RPMI7951 (cell line): Measurements from ENCODE around the gene TTLL5. TPM values are rescaled to one million over a fixed set of nuclear protein-coding genes. Genes with fewer than 3 reads are reported as not detected.
"Not testable (repeated sequence)": the region's sequence is repeated elsewhere in the genome, so short reads cannot be mapped to it uniquely, and the experiment has no call there.

ENCODE experiments used
- DNase-seq: peaks from one replicate; pipeline ENCODE4 v3.0.0-alpha.2; 2012; ENCODE audit warnings: low read depth
- total RNA-seq: library from RNA; depleted of rRNA; stranded (reverse); fragments of >200 nt; shearing (Covaris generic); gene quantifications from 2 replicates; pipeline ENCODE4 v1.2.3, GENCODE V29; 2014

Gene TTLL5
- total RNA-seq, 1 experiment from 2014 or later: 16.2 TPM

DNA sequence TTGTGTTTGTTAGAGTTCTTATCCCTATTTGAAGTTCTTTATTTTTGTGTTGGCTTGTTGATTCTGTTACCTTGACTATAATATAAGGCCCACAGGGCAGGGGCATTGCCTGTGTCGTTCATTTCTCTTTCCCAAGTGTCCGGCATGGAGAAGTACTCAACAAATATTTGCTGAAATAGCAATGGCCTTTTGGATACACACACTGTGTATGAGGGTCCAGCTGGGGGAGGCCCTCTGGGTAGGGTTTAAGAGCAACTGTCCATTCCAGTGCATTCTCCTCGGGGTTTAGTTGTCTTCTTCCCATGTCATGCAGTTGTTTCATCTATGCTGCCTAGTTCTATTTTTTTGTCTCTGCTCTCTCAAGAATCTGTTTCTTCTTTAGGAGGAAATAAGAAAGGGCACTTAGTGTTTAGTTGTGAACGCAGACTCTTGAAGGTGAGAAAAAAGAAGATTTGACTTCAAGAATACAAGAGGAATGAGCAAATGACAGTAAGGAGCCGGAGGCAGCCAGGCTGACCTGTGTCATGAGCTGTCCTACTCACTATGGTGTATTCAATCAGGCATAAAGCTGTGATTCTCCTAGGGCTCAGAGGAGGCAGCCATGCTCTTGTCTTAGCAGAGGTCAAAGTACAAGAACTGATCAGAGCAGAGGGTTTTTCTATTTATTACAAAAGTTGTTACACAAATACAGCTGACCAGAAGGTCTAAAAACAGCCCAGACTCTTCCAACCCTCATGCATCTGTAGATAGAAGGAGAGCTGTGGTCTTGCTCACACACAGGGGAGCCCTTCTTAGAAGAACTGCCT, 10.6 kb upstream of the TTLL5 start:
- no peak for DNase-seq

DNA sequence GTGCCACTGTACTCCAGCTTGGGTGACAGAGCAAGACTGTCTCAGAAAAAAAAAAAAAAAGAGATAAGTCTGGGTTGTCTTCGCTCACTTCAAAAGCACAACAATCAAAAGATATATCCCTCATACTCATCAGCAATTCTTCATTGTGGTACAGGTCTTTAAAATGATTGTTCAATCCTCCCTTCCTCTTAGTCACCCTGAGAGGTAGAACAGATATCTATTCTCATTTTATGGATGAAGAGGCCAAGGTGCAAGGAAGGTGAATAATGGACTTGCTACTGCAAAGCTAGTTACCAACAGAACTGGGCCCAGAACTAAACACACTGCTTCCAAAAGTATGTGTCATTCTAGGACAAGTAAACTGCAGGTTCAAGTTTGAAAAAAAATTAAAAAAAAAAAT, 7.5 kb upstream of the TTLL5 start:
- DNase-seq: no peak

DNA sequence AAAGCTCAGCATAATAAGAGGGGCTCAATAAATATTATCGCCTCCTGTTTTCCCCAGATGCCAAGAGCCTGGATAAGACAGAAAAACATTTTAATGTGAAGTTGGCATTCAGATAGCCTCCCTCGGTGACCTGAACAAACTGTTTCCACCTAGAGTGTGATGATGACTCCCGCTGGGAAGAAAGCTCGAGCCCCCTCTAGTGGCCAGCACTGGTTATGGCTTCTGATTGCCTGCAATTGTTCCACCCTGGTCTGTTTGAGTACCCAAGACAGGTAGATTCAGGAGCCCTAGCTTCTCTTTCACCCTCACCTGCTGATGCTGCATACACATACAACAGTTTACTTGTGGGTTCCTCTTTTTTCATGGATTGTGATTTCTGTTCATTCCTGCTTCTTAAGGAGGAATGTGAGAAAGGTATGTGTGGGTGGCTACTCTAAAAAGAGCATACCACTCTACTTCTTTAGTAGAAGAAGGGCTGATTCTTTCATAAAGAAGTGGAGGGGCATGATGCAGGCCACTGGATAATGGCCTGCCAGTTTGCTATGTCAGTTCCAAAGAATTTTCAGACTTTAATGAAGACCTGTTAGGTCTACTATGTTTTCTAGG, 6.8 kb upstream of the TTLL5 start:
- peak; percentile 47 for DNase-seq

DNA sequence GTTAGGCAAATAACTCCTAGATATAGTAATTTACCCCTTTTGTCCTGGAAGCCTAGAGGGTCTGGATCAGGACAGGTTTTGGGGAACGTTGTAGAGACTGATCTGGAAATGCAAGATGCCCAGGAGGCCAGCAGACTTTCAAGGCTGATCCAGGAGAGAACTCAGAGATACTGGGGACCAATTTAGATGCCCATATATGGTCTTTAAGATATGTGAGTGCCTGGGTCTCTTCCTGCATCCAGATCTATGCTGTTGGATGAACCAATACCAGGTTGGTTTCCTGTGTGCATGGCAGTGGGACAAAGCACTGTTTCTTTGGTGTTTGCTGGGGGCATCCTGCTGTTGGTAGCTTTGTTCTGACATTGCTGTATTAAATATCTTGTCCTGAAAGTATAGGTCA, 5.8 kb upstream of the TTLL5 start:
- no peak for DNase-seq

DNA sequence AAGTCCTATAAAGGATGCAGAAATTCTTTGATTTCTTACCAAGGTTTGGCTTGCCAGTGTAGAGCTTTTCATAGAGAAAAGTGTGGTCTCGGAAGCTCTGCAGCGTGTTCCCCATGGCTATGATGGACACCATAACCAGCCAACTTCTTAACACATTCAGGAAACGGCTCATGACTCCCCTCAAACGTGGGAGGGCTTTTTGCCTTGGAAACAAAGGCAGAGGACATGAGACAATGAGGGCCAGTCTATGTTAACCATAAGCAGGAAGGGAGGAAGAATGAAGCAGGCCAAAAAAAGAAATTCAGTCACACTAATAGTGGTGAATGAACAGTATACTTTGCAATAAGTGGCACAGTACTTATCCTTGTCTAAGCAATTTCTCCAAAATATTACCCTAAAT, 3.7 kb upstream of the TTLL5 start:
- no peak for DNase-seq

DNA sequence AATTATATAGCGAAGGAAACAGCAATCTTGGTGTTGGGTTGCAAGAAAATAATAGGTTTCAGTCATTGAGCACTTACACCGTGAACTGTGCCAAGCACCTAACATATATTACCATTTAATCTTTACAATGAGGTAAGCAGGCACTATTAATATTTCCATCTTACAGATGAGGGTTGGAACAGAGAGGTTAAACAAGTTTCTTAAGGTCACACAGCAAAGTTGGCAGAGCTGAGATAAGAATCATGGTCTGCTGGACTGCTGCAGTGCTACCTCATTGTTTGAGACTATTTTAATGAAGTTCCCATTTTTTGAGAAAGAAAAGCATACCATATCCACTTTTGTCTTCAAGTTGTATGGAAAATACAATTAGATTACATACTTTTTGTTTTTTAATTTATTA, 2.1 kb upstream of the TTLL5 start:
- DNase-seq: no peak

DNA sequence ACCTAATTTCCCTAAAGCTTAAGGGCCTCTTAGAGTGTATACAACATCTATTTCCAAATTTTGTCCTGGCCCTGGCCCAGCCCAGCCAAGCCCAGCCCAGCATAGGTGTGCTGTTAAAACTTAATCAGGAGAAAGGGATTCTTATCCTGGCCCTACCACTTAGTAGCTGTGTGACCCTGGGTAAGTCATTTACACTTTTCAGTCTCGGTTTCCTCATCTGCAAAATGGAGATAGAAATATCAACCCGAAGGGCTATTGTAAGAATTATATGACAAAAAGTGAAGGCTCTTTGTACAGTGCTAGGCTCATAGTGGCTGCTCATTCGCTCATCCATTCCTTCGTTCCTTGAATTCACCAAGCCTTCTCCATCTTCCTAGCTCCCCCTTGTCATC, 812 bp upstream of the TTLL5 start:
- no peak for DNase-seq

DNA sequence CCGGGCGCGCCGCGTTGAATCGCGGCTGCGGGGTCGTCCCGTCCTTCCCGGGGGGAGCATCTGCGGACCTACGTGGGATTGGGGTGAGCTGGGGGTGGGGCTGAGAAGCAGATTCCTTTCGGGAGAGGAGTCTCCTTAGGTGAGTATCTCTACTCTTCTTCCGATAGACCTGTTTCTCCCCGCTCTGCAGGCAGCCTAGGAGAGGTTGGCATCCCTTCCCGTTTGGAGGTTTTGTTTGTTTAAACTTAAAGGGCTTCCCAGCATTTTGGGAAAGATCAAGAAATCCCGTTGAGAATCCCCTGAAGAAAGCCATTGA, 411 bp downstream of the TTLL5 start:
- DNase-seq: no peak

DNA sequence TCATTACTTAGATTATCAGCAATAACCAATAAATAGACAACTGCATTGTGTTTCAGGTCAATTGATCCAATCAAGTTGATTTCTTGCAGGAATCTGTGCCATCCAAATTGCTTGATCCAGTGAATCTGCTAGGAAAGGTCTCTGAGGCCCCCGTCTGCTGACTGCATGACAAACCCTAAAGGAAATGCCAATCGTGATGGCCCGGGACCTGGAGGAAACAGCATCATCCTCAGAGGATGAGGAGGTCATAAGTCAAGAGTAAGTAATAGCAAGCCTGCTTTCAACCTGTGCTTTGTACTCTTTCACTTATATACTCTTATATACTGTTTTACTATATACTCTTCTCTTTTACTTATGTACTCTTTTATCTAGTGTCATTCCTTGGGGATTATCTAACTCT, 1.9 kb downstream of the TTLL5 start:
- DNase-seq: no peak

DNA sequence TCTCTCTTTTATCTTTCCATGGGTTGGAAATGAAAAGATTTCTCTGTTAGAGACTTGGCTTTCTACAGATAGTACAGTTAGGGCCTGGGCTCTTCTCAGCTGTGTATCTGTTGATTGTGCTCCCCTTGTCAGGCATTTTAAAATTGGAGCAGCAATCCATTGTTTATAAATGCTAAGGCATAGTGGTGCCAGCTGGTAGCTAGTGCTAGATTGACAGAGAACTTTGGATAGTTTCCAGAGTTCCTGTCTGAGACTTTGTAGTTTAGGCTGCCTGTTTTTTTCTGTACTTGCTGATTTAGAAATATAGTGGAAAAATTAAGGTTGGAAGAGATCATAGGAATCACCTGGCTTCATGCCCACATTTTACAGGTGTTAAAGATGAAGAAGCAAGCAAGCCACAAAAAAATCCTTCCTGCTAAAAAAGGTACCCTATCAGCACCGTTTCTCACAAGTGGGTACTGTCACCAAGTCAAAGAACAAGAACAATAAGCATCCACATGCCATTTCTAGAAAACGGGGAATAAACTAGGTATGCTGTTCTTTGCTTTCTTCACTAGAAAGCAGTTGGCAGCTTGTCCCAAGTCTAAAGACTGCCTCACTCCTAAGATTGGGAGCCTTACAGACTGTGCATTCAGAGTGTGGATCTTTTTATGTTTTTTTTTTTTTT, 6.2 kb downstream of the TTLL5 start:
- no peak for DNase-seq

DNA sequence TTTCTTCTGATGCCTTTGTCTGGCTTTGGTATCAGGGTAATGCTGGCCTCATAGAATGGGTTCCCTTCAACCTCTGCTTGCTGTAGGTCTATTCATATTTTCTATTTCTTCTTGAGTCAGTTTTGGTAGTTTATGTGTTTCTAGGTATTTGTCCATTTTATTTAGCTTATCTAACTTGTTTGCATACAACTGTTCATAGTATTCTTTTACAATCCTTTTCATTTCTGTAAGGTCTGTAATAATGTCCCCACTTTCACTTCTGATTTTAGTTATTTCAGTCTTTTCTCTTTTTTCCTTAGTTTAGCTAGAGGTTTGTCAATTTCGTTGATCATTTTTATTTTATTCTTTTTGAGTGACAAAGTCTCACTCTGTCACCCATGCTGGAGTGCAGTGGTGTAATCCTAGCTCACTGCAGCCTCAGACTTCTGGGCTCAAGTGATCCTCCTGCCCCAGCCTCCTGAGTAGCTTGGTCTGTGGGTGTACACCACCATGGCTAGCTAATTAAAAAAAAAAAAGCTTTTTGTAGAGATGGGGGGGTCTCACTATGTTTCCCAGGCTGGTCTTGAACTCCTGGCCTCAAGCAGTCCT, 11.7 kb downstream of the TTLL5 start:
- no peak for DNase-seq

DNA sequence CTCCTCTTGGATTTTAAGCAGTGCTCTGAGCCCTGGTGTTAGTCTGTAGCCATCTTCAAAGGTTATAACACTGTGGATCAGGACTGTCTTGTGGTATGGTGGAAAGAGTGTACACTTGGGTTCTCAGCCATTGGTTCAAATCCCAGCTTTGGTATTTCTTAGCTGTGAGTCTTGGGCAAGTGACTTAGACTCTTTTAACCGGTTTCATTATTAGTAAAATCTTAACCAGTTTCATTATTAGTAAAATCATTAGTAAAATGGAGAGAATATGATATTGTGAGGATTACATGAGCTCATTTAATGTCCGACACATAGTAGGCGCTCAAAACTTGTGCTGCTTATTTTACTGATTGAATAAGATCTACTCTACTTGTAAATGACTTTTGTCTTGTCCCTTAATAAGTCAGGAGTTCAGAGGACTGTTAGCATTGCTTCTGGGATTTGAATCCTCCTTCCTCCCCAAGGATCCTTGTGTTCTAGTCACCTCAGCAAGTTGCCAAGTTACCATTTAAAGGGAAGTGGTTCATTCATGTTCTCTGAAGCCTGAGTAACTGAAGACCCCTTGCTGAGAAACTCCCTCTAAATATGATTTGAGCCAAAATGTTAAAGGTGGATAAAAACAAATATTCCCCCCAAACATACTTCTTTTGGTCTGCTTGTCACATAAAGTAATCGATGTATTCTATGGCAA, 12.4 kb downstream of the TTLL5 start:
- no peak for DNase-seq

DNA sequence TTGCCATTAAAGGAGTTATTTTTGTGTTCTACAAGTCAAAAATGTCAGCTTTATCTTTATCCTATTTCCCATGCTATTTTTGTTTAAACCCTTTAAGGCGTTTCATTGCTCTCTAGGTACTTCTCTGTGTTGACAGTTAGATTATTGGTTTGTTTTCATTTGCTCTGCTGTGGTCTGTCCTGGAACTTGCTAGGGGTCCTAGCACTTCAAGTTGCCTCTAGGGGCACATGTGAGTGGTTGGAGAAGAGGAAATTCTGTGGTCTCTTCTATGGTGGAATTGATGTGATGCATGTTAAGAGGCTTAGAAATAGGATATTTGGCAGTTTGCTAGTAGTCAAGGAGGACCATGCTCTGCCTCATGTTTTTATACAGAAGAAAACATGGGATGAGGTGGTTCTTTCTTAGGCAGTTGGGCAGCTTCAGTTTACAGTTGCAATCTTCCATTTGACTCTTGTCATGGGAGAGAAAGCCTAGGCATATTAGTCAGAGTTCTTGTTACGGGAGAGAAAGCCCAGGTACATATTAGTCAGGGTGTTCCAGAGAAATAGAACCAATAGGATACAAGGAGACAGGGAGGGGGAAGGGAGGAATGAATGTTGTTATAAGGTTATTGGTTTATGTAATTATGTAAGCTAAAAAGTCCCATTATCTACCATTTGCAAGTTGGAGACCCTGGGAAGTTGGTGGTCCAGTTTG, 14.4 kb downstream of the TTLL5 start:
- no peak for DNase-seq

DNA sequence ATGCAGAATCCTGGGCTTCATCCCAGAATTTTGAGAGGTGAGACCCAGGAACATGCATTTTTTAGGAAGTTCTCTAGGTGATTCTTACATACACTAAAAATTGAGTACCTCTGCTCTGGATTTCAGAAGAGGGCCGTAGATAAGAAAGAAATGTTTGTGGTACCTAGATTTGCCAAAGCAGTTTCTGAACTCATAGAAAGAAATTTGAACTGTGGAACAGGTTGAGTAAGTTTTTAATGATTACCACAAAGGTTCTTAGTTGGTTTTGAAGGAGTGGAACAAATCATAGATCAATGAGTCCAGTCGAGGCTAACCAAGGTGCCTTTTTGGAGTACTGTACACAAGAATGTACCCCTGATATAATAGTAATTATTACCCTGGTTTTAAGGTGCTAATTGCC, 24.9 kb downstream of the TTLL5 start:
- no peak for DNase-seq

DNA sequence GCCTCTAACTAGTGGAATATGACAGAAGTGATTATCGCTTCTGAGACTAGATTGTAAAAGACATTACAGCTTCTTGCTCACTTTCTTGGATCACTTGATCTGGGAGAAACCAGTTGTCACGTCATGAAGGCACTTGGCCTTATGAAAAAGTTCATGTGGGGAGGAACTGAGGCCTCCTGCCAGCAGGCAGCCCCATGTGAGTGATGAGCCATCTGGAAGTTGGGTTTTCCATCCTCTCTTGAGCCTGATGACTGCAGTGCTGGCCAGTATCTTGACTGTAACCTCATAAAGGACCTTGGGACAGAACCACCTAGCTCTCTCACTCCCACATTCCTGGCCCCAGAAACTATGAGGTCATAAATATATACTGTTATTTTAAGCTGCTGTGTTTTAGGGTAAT, 28.0 kb downstream of the TTLL5 start:
- DNase-seq: peak; percentile 3

DNA sequence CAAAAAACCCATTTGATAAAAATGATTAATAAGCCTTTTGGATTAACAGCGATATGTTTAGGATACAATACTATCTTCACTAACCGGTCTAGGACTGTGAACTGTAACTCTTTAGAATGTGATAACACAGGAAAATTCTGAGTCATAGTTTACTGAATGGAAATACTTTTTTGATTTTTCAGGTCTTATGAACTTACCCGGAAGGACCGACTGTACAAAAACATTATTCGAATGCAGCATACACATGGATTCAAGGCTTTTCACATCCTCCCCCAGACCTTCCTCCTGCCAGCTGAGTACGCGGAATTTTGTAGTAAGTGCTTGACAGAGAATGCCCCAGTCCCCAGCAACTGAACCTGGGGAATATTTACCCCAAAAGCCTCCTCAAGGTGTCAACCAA, 29.0 kb downstream of the TTLL5 start:
- no peak for DNase-seq

DNA sequence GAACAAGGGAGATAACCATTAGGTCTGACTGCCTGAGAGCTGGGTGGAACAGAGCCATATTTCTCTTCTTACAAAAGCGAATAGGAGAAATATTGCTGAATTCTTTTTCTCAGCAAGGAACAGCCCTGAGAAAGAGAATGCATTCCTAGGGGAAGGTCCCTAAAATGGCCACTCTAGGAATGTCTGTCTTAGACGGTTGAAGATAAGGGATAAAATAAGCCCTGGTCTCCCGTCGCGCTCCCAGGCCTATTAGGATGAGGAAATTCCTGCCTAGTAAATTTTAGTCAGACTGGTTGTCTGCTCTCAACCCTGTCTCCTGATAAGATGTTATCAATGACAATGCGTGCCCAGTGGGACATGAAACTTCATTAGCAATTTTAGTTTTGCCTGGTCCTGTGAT, 34.0 kb downstream of the TTLL5 start:
- not testable (repeated sequence) for DNase-seq

DNA sequence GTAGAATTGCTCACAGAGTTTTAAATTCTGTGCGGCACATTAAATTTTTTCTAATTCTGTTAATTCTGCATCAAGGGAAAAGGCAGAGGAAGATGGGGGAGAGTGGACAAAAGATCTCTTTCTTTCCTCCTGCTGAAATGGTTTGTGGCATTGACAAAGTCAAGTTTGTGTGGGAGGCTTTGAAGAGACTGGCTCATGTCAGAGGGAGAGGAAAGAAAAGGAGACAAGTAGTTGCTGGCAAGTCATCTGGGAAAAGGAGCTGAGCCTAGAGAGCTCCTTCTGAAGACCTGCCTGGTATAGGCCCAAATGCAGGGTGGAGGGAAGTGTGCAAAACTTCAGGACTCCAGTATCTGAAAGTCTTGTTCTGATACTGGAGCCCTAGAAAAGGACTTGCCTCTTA, 36.3 kb downstream of the TTLL5 start:
- DNase-seq: no peak

DNA sequence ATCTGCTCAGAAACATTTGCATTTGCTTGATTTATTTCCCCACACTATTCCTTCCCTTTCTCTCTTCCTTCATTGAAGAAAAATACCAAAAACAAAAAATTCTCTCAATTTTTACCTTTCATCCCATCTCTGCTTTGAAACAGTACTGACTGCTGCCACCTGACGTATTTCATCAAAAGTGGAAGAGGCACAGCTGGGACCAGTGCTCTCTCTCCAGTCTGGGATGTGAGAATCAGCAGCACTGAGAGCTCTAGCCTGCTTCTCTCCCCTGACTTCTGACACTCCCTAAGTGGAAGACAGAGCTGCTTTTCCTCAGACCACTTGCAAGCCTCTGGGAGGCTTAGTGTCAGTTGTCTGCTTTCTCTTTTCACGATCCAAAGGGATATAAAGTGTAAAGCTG, 36.9 kb downstream of the TTLL5 start:
- no peak for DNase-seq

DNA sequence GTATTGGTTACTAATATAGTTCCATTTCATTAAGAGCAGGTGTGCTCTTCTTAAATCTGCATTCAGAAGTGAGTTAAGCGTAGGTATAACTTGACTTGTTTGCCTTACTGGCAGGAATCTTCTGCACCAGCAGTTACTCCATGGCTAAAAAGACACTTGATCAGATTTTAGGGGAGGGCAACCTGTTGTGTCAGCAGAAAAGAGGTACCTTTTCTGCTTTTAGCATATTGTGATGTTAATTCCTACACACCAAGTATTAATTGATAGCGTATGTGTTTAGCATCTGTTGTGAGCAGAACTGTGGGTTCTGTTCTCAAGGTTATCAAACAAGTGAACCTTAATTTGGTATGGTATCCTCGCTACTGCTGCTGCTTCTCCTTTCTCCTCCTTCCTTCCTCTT, 38.3 kb downstream of the TTLL5 start:
- no peak for DNase-seq

DNA sequence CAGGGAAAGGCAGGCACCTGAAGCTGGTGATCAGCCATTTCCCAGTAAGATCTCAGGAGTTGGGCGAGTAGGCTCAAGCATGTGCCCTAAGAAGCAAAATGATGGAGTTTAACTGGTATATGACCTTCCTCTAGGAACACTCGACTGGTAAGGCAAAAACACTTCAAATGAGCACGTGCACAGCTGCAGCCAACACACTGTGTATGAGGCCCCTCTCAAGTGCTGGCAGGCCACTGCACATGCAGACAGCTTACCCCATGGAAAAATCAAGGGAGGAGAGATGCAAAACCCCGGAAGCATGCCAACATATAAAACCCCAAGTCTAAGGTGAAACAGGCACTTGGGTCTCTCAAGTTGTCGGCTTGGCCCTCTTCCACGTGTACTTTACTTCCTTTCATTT, 39.2 kb downstream of the TTLL5 start:
- no peak for DNase-seq

DNA sequence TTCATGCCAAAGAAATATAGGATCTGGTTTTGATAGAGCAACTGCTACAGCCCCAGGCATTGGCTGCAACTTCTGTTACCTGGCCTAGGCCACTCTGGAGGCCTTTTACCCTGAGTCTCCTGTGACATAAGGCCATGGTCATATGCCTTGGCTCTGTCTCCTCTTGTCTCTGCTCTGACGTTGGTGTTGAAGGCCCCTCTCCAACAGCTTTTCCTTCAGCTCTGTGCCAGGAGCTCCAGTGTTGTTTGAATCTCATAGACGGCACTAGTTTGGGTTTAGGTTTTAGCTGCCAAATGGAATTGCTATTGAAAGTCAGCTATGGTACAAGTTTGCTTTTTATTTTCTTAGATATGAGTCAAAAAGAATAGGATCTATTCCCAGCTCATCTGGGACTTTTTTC, 41.1 kb downstream of the TTLL5 start:
- no peak for DNase-seq
